ENCODE results near the gene S100A12. TPM values are rescaled to one million over a fixed set of nuclear protein-coding genes. Genes with fewer than 3 reads are reported as not detected.
"Not testable (repeated sequence)": the region's sequence is repeated elsewhere in the genome, so short reads cannot be mapped to it uniquely, and the experiment has no call there.

S100A12 gene
- total RNA-seq, 1 experiment from 2014 or later = not detected

DNA sequence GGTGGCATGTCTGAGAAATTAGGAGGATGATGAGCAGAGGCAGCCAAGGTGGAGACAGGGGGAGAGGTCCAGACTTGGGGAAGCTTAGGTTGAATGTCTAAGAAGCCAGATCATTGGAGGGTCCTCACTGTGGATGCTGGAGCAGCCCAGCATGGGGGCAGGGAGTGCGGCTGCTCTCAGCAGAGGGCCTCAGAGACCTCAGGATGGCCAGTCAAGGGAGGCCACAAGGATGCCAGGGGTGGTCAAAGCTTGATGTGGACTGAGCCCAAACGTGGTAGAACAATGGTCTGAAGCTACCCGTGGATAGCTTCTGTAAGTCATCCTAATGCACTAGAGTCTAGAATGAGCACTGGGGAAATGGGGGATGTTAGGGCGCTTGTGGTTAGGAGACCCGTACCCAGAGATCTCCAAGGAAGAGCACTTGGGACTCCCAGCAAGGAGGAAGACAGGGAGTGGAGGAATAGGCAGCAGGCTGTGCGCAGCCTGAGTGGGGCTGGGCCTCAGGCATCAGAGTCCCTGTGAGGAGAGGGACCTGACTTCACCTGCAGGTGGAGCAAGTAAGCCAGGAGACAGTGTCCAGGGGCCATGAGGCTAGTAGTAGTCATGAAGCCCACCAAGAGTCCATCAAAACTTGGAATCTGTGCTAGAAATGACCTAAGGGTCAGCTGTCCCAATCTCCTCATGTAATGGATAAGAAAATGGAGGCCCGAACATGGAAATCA lies 22.0 kb downstream of the S100A12 start:
- DNase-seq (ENCODE audit: low read depth) = no peak

DNA sequence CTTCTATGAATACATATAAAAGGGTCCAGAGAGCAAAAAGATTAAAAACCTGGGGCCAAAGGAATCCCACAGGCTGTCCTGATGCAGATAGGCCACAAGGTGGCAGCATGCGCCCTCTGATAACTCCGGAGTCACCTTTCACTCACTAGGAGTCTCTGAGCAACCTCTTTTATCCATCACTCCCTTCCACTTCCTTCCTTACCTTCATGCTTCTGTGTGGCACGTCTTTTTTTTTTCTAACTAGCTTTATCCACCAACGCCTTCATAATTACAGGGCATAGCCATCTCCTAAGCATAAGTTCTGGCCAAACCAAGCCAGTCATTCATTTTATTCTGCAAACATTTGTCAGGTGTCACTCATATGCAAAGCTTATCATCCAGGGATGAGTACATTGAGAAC lies 22.9 kb downstream of the S100A12 start:
- peak; percentile 62 for DNase-seq (ENCODE audit: low read depth)

DNA sequence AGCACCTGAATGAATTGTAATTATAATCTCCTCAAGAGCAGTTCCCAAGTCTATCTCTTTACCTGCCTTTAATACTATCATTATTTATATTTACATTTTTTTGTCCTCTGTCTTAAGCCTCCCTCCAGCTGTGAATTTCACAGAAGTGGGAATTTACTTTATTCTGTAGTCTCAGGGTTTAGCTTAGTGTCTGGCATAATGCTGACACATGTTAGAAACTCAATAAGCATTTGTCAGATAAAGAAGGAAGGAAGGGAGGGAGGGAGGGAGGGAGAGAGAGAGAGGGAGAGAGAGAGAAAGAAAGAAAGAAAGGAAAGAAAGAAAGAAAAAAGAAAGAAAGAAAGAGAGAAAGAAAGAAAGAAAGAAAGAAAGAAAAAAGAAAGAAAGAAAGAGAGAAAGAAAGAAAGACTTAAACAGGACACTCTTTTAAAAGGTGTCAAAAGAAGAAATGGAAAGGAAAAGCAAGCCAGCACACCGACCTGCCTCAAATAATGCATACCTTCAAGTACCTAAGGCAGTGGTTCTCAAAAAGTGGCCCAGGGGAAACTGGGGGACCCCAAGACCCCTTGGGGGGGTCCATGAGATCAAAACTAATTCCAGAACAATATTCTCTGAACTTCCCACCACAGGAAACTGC lies 25.0 kb downstream of the S100A12 start:
- DNase-seq (ENCODE audit: low read depth) = no peak

DNA sequence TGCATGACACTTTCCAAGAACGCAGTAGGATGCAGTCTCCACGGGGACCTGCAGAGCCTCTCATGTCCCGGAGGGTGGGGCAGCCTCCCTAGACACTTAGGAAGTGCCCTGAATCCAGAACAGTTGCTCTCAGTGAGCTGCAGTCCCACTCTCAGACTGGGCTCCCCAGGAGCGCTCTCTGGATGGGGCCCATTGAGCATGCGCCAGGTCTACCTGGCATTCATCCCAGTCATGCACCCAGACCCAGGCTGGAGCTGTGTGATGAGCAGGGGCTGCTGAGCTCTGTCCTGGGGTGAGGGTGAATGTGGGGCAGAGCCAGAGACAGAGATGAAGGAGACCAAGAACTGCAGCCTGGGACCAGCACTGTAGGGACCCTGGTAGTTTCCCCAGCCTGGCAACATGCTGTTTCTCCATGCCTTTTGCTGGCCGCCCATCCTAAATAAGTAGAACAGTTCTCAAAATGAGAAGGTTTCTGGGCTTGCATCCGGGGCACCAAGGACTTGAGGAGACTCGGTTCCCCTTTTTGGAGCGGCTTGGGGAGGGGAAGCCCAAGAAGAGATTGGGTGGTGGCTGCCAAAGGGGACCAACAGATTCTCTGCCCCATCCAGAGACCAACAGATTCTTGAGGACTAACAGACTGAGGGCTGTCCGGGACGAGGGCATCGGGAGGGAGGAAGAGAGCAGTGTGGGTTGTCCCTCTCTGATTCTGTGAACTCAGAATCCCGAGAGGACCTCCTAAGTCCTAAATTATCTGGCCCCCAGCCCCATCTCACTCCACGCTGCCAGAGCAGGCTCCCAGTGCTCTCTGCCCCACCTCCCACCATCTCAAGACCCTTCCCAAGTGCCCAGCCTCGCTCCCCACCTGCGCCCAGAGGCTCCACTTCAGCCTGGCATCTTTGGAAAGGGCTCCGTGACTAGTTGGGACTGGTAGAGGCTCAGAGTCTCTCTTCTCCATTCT lies 25.8 kb downstream of the S100A12 start:
- DNase-seq (ENCODE audit: low read depth) = peak; percentile 4

DNA sequence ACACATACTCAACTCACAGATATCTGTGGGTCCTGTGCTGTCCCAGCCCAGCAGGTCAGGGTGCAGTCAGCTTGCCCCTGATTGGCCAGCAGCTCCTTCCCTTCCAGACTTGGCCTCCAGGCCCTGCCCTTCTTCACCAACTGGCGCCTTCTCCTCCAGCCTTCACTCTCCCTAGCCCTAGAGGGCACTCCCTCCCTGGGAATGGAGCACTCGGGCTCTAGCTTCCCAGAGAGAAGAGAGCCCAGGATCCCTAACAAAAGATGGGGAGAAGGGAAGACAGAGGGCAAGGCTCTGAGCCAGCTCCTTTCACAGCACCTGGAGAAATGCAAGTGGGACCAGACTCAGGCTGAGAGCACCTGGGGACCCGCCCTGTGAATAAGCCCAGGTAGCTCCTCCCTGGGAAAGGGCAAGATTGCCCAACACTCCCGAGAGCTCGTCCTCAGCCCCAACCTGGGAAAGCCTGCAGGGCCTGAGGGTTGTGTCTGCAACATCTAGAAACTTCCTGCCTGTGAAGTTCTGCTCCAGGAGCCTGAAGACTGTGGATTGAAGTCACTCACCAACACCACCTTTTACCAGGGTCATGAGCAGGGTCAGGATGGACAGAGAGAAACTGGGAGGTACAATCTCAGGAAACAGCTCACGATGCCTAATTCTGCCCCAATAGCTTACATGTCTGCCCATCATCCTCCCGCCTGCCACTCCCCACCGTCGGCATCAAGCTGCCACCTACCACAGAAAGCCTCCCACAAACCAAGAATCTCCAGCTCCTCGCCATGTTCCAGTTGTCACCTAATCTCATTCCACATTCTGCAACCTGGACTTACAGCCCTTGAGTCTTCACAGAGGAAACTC lies 26.7 kb downstream of the S100A12 start, which contains the start of gene PGLYRP4:
PGLYRP4 (minus strand) TSS at position 331 of the 852 bp plus-strand sequence. CDS start 909 bp downstream, outside the sequence.
- DNase-seq (ENCODE audit: low read depth) = no peak

DNA sequence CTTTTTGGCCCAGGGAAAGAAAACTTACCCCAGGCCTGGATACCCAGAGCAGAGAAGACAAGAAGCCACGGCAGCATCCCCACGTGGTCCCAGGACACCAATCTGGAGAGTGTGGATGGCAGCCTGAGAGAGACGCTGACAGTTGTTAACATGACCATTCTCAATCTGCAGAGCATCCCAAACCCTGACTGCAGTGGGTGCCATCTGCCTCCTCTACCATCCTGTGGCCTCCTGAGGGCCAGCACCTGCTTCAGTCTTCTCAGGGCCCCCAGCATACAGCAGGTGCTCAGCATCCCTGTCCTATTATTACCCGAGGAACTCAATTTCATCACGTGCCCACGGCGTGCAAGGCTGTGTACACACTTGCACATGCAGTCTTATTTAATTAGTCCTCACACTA lies 27.6 kb downstream of the S100A12 start:
- DNase-seq (ENCODE audit: low read depth) = no peak

DNA sequence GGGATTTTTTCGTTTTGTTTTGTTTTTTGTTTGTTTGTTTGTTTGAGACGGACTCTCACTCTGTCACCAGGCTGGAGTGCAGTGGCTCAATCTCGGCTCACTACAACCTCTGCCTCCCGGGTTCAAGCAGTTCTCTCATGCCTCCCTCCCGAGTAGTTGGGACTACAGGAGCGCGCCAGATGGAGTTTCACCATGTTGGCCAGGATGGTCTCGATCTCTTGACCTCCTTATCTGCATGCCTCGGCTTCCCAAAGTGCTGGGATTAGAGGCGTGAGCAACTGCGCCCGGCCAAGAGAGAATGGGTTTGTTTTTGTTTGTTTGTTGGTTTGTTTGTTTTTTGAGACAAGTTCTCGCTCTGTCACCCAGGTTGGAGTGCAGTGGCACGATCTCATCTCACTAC lies 28.4 kb downstream of the S100A12 start:
- not testable (repeated sequence) for DNase-seq (ENCODE audit: low read depth)

DNA sequence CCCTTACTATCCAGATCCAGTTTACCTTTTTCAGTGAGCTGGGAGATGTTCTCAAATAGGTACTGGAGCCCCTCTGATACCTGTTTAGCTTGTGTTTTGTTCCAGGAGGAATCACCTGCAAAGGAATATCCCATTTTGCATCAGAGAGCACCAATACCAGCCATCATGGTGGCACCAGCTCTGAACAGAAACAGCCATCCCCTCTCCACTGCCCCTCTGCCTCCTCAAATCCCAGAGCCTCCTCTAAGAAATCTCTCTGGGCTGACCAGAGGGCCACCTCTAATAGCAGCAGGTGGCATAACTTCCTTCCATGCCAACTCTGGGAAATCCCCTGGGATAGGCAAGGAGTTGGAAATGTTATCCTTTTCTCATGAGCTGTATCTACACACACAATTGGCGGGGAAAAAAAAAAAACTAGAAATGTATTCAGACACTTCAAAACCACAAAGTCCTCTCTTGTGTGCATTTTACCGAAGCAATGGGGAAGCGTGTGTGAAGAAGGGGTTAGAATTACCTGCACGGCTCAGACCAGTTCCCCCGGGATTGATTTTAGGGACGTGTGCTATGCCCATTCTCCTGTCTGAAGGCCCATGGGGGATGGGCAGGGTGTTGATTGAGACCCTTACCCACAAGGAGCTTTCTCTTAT lies 29.2 kb downstream of the S100A12 start:
- DNase-seq (ENCODE audit: low read depth) = no peak

DNA sequence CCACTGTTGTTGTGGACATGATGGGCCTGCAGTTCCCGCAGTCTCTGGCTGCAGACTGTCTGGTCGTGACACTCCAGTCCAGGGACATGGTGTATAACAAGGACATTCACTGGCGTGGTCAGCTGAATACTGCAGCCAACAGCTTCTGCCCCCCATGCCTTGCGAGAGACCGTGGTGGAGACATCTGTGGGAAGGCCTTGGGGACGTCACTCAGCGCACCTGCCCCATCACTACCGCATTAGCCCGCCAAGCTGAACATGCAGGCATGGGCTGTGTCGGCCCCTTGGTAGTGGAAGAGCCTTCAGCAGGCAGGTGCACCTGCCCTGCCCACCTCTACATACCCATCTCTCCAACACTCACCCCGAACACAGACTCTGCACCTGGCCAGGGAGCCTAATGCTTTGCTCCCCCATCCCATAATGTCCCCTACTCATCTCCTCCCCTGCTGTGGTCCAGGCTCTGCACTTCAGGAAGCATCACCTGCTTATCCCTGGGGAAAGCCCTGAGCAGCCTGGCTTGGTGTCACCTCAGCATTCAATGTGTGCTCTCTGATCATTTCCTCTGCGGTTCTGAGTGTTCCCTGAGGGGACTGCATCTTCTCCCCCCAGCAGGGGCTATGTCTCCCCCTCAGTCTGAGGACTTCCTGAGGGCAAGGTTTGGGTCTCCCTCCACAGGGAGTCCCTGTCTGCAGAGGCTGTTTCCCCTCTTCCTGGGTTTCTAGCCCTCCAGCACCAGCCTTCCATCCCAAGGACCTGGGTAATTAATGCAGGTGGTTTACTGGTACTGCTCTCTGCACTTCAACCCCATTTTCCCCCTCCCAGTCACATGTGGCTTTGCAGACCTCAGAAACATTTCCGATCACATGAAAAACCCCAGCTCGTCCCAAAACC lies 30.0 kb downstream of the S100A12 start:
- DNase-seq (ENCODE audit: low read depth) = no peak

DNA sequence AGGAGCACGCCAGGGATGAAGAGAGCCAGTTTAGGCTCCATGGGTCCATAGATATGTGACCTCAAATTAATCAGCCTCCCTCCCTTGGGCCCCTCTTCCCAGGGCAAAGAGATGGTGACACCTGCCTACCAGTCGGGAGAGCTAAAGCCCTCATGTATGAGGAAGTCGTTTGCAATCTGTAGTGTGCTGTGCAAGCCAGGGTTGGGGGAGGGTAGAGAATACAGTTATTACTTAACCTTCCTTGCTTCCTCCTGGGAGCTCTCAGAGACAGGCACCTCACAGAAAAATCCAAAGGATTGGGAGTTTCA lies 30.7 kb downstream of the S100A12 start:
- no peak for DNase-seq (ENCODE audit: low read depth)

DNA sequence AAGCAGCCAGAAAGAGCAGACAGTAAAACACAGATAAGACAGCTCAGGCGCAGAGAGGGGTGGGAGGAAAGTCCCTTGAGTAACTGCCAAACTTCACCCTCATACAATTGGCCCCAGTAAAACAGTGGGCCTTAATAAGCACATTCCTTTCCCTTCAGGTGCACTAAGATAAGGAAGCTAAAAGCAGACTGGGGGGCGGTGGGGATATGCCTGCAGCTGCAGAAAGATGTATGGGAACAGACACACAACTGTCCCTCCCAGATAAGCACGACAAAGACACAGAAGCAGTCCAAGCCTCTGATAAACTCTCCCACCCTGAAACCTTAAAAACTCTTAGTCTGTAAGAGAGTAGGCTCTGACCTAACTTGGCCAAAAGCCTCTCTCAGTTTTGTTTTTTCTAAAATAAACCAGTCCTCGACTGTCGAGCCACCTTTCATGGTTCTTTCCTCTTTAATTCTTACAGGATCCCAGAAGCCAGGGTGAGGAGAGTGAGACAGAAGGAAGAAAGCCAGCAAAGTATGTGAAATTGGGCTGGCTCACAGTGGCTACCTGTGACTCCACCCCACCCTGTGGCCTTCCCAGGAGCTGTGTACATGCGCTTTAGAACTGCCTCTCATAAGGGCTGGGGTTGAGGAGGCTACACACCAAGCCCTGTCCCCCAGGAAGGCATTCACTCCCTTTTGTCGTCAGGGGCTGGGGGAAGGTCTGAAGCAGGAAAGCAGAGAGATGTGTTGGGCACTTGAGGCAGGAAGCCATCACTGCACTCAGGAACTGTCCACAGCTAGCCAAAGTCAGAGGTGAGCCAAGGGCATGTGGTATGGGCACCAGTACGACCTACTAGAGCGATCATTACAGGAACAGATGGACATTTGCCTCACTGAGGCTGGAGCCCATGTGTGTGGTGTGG lies 31.4 kb downstream of the S100A12 start:
- DNase-seq (ENCODE audit: low read depth) = no peak

DNA sequence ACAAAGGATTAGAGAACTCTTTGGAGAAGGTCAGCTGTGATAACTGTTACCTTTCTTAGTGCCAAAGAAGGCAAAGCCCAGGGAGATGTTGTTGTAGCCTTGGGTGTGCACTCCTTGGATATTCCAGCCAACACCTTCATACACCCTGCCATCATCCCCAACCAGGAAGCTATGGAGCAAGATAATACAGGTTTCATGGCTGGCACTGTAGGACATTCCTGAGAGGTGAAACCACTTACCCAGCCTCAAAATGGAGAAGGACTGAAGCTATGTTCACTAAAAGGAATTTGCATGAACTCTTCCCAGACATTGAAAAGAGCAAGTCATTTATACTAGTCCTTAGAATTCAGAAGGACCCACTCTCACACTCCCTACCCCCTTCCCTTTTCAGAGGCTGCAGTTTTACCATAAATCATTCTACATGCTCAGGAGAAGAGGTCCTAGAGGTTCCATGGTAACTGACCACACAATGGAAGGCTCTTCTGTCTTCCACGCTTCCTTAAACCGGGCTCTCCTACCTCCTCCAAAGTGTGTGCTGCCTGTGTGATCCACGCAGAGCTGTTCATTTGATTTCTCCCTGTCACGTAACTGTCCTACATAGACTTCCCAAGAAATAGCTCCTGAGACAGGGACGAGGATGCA lies 32.3 kb downstream of the S100A12 start:
- no peak for DNase-seq (ENCODE audit: low read depth)

DNA sequence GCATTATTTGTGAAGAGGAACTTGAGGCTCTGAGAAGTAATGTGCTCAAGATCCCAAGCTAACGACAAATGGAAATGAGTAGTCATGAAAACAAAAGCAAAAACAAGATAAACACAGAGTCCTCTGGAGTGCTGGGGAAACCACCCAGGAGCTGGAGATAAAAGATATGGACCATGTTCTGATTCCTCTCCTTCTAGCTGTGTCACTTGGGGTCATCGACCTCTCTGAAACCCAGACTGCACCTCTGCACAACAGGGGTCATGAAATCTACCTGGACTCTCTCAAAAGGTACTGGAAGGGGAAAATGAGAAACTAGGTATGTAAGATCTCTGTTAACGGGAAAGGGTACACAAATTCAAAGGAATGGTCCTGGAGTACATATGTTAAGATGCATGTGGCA lies 33.2 kb downstream of the S100A12 start:
- no peak for DNase-seq (ENCODE audit: low read depth)

DNA sequence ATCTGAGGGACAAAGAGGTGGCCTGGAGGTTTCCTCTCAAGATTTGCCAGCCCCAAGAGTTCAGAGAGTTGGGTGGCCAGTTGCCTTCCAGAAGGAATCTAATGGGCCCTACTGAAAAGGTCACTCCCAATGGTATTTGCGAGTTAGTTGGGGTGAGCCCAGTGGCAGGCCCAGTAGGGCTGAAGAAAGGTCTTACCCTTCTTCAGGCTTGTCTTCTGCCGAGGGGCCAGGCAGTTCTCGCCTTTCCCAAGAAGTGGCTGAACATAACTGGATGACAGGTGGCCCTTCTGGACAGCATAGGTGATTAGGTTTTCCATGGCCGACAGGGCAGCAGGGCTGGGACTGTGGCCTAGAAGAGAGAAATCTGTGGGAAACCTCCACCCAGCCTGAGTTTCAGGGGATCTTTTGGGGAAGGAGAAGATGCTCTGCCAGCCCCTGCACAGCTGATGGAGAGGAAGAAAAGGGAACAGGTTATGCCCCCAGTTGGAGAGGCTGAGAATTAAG lies 33.9 kb downstream of the S100A12 start:
- DNase-seq (ENCODE audit: low read depth) = no peak

DNA sequence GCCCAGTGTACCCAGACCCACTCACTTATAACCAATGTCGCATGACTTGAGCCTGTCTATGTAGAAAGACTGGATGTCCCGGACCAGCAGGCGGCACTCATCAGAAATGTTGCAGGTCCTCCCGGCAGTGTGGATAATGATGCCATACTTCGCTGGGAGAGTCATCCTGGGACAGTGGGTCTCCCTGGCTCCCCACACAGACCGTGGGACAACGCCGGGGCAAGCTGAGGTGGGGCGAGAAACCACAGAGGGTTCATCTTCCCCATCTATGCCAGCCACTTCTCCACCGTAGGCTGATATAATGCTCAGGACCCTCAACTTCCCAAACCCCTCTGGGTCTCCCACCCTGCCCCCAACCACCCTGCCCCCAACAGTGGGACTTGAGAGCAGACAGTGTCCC lies 35.1 kb downstream of the S100A12 start:
- DNase-seq (ENCODE audit: low read depth) = no peak

DNA sequence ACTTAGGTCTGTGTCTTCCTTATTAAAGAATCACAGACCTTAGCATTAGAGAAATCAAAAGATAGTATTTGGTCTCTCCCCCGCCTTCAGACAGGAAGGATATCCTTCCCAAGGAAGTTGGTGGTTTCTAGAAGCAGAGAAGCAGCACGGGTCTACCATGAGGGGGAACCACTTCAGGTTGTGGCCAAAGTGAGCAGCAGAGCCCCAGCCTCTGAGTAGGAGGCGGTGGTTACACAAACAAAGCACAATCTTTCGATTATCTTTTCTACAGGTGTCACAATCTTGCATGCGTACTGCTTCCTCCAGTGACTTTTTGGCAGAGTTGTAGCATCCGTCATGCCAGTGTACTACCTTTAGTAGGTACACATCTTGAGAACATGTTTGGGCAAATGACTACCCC lies 35.6 kb downstream of the S100A12 start:
- DNase-seq (ENCODE audit: low read depth) = no peak

DNA sequence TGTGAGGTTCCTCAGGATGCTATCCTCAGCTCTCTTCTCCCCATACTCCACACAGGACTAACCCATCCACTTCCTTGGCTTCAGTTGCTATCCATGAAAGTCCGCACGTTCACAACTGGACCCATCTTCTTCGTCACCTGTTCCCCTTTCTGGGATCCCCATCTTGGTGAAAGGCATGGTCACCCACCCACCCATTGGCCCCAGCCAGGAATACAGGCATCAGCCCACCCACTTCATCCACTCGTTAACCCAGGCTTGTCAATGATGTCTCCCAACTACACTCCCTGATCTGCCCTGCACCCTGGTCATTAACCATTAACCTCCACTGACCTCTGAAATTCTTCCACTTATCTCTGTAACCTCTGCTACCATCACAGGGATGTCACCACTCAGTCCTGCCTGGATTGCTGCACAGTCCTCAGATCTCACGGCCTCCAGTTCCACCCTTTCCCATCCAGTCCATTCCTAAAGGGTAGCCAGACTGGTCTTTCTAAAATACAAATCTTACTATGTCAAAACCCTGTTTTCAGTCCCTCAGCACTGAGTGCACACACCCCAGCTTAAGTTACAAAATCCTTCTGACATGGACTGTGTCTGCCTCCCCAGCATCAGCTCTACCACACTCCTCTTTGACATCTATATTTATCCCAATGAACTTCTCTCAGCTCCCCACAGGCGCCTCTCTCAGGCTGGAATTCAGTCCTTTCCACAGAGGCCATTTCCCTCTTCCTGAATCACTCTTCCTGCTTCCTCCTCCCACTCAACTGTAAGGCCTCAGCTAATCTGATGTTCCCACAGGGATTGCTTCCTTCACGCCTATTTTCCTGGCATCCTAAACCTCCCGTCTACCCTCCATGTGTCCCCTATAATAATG lies 37.2 kb downstream of the S100A12 start:
- no peak for DNase-seq (ENCODE audit: low read depth)
